Measurements from ENCODE around the gene PRR36.
"Not testable (repeated sequence)": the region's sequence is repeated elsewhere in the genome, so short reads cannot be mapped to it uniquely, and the experiment has no call there.

Gene PRR36

GRCh38 chr19:7897292-7897691, 23.1 kb upstream of the PRR36 start:
- no peak for DNase-seq

GRCh38 chr19:7895565-7895964, 21.4 kb upstream of the PRR36 start:
- no peak for DNase-seq

- DNase-seq = no peak
Observed at GRCh38 chr19:7894612-7895309, 20.6 kb upstream of the PRR36 start.

DNA sequence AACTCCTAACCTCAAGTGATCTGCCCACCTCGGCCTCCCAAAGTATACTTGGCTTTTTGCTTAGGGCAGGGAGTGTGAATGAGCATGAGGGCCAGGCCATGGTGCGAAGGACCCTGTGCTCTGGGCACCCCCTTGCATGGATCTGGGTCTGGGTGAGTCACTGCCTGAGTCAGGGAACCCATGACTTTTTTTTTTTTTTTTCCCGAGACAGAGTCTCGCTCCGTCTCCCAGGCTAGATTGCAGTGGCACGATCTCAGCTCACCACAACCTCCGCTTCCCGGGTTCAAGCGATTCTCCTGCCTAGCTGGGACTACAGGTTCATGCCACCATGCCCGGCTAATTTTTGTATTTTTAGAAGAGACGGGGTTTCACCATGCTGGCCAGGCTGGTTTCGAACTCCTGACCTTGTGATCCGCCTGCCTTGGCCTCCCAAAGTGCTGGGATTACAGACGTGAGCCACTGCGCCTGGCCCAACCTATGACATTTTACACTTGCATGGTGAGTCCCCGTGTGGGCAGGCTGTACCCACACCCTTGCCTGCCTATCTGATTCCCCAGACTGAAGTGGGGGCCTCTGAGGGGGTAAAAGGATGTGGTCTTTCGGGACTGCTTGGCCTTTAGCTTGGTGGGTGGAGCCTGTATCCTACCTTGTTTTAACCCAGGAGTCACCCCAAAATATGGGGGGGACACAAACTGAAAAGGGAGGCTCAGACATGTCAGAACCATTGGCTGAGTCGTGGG, 19.3 kb upstream of the PRR36 start:
- DNase-seq = not testable (repeated sequence)

GRCh38 chr19:7888826-7889217, 14.6 kb upstream of the PRR36 start:
- DNase-seq = no peak

GRCh38 chr19:7888145-7888825, 14.1 kb upstream of the PRR36 start, which contains the start of gene LRRC8E:
Gene LRRC8E (plus strand): TSS chr19:7888510. CDS start chr19:7895604, 7,094 bp downstream.
- DNase-seq = no peak

DNA sequence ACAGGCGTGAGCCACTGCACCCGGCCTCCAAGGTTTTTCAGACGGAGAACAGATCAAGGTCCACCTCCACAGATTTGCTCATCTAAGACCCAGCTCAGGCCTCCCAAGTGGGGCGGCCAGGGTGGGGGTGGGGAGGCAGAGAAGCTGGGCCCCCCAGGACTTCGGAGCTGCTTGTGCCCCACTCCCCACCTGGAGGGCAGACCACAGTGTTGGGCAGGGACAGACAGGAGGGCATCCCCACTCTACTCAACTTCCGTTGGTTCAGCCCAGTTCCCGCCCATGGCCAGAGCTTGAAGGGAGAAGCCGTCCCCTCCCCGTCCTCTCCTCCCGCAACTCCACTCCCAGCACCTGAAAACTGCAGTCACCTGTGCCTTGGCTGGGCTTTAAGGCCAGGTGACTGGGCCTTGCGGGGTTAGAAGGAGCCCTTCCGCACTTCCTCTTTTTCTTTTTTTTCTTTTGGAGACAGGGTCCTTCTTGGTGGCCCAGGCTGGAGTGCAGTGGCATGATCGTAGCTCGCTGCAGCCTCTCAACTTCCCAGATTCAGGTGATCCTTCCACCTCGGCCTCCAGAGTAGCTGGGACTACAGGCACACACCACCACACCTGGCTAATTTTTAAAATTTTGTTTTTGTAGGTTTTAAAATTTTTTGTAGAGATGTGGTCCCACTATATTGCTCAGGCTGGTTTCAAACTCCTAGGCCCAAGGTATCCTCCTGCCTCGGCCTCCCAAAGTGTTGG, 13.4 kb upstream of the PRR36 start:
- no peak for DNase-seq

GRCh38 chr19:7885818-7886217, 11.6 kb upstream of the PRR36 start:
- DNase-seq = no peak

DNA sequence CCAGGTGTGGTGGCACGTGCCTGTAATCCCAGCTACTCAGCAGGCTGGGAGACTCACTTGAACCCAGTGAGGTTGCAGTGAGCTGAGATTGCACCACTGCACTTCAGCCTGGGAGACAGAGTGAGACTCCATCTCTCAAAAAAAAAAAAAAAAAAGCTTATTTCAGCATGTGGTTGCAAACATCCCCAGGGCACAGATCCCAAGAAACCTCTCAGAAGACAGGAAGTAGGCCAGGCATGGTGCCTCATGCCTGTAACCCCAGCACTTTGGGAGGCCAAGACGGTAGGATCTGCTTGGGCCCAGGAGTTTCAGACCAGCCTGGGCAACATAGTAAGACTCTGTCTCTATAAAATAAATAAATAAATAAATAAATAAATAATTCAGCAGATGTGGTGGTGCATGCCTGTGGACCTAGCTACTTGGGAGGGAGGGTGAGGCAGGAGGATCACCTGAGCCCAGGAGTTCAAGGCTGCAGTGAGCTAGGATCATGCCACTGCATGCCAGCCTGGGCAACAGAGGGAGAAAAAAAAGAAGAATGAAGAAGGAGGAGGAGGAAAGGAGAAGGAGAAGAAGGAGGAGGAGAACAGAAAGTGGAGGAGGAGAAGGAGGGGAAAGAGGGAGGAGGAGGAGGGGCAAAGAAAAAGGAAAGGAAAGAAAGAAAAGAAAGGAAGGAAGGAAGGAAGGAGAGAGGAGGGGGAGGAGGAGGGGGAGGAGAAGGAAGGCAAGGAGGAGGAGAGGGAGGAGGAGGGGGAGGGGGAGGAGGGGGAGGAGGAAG, 9.8 kb upstream of the PRR36 start:
- no peak for DNase-seq

DNA sequence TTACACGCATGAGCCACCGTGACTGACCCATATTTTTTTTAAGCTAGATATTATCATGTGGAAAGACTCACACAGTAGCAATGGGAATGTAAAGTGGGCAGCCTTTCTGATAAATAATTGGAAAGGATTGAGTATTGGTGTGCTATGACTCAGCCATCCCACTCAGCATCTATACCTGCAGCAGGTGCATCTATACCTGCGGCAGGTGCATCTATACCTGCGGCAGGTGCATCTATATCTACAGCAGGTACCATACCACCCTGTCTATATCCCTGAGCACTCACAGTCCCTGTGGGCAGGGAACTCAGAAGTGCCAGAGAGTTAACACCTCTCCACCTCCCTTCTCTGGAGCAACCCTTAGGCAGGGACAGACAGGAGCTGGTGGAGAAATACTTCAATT, 8.9 kb upstream of the PRR36 start:
- DNase-seq = no peak

GRCh38 chr19:7881910-7882309, 7.7 kb upstream of the PRR36 start:
- DNase-seq = no peak

GRCh38 chr19:7879836-7880235, 5.6 kb upstream of the PRR36 start:
- no peak for DNase-seq

DNA sequence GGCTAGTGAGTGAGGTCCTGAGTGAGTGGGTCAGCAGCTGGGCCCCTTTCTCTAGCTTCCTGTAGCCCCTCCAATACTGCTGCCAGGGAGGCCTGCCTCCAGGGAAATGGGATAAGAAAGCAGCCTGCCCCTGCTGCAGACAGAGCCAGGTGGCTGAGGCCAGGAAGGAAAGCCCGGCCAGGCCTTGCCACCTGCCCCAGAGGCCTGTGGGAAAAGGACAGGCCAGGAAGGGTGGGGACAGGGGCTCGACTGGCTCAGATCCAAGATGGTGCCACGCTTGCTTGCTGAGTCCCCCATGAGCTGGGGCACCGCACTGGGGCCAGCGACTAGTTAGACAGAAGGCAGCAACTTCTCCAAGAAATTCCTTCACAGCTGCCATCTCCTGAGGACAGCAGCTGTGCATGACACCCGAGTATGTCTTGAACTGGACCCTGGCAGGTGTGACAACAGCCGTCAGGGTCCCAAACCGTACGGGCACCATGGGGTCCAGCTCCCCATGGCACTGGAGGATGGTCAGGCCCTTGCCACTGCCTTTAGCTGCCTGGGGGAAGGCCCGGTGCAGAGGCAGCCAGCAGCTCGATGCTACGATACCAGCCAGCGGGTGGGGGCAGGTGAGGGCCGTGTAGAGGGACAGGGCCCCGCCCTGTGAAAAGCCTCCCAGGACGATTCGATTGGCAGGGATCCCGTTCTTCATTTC, 5.1 kb upstream of the PRR36 start:
- no peak for DNase-seq

- no peak for DNase-seq
Observed at GRCh38 chr19:7877249-7877836, 3.2 kb upstream of the PRR36 start.

- no peak for DNase-seq
Observed at GRCh38 chr19:7874897-7875273, 695 bp upstream of the PRR36 start.

DNA sequence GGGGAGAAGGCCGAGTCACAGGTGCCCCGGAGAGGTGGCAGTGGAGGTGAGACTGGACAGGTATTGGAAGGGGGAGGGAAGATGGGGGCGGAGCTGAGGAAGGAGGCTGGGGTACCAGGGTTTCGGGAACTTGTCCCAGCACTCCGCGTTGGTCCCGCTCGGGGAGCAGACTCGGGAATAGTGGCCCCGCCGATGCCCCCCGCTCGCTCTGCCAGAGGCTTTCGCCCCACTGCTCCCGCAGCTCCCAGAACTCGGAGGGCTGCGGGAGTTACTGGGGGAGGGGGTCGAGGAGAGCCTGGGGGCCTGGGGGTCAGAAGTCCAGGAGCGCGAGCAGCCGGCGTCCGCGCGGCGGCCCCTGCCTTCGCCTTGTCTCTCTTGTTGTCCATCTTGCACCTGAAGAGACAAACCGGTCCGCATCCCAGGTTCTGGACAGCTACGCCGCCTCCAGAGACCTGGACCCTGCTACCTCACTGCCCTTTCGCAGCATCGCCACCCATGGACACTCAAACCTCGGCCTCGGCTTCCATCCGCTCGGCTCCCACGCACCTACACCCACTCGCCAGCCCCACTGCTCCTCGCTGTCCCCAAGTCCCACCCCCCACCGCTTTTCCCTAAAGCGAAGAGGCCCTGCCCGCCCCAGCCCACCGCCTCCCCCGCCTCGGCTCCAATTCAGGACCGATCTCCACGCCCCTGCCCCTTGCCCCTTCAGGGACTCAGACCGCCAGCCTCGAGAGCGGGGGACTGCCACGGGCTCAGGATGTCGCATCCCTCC, 700 bp downstream of the PRR36 start:
- no peak for DNase-seq

GRCh38 chr19:7872306-7873204, 1.6 kb downstream of the PRR36 start:
- DNase-seq = no peak

DNA sequence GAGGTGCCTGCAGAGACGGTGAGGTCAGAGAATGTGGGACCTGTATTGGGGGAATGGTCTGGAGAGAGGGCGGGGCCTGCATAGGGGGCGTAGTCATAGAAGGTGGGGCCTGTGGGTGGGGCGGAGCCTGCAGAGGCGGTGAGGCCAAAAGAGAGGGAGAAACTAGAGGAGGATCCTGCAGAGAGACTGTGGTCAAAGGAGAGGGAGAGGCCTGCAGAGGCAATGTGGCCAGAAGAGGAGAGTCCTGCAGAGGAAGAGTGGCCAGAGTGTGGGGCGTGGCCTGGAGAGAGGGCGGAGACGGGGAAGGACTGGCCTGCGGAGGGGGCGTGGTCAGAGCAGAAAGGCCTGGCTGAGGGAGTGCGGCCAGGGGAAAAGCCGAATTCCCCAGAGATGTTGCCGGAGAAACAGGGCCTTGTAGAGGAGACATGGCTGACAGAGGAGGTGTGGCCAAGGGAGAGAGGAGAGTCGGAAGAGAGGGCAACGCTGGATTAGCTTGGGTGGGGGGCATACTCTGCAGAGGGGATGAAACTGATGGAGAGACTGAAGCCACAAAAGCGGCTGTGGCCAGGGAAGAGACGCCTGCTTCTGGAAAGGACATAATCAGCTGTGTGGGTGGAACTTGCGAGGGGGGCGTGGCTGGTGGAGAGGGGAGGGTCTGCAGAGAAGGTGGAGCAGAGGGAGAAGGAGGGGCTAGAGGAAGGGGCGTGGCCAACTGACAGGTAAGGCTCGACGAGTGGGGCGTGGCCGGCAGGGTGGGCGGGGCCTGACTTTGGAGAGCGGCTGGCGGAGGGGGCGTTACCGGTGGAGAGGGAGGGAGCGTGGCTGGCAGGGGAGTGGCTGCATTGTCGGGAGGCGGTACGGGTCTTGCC, 2.5 kb downstream of the PRR36 start:
- peak; percentile 97 for DNase-seq

Measured in NCI-H2029 (cell line).